MM.1S (cell line): ENCODE data around the gene SHQ1.

Source experiments
- DNase-seq: peaks from one replicate; pipeline ENCODE4 v3.0.0-alpha.2; 2015
- H2AFZ ChIP-seq: fragments of 300-600 bp; sonication (generic); 2 replicates; pipeline ENCODE4 v1.6.0; 2016; ENCODE audit warnings: antibody characterized with exemption, low read length
- H3F3A ChIP-seq: fragments of 300-600 bp; sonication (generic); 2 replicates; pipeline ENCODE4 v1.6.1; 2016; ENCODE audit warnings: mild to moderate bottlenecking, antibody characterized with exemption, low read length, moderate library complexity, mixed read lengths; ENCODE audit not compliant: insufficient read depth
- H3K27ac ChIP-seq: fragments of 300-600 bp; sonication (generic); 2 replicates; pipeline ENCODE4 v1.5.1; 2016; ENCODE audit warnings: mild to moderate bottlenecking, low read length
- H3K27me3 ChIP-seq: fragments of 300-600 bp; sonication (generic); replicated peaks from 2 replicates; pipeline ENCODE4 v1.6.0; 2016; ENCODE audit warnings: low read length; ENCODE audit not compliant: insufficient read depth
- H3K36me3 ChIP-seq: fragments of 300-600 bp; sonication (generic); replicated peaks from 2 replicates; pipeline ENCODE4 v1.6.1; 2016; ENCODE audit warnings: mild to moderate bottlenecking, low read length, mixed read lengths; ENCODE audit not compliant: insufficient read depth
- H3K4me1 ChIP-seq: fragments of 300-600 bp; sonication (generic); 2 replicates; pipeline ENCODE4 v1.6.1; 2016; ENCODE audit warnings: low read length, mixed read lengths
- H3K4me2 ChIP-seq: fragments of 300-600 bp; sonication (generic); 2 replicates; pipeline ENCODE4 v1.6.0; 2016; ENCODE audit warnings: low read depth, low read length
- H3K4me3 ChIP-seq: fragments of 300-600 bp; sonication (generic); 2 replicates; pipeline ENCODE4 v1.5.1; 2016; ENCODE audit warnings: low read length, mixed read lengths
- H3K79me2 ChIP-seq: fragments of 300-600 bp; sonication (generic); 2 replicates; pipeline ENCODE4 v1.6.1; 2016; ENCODE audit warnings: mixed run types, low read length, mixed read lengths
- H3K9ac ChIP-seq: fragments of 300-600 bp; sonication (generic); 2 replicates; pipeline ENCODE4 v1.6.1; 2016; ENCODE audit warnings: low read length, mixed read lengths
- H3K9me2 ChIP-seq: fragments of 300-600 bp; sonication (generic); replicated peaks from 2 replicates; pipeline ENCODE4 v1.6.1; 2016; ENCODE audit warnings: mild to moderate bottlenecking, low read length, mixed read lengths; ENCODE audit not compliant: insufficient read depth
- H3K9me3 ChIP-seq: fragments of 300-600 bp; sonication (generic); replicated peaks from 2 replicates; pipeline ENCODE4 v1.6.1; 2016; ENCODE audit warnings: mild to moderate bottlenecking, low read length, mixed read lengths; ENCODE audit not compliant: insufficient read depth
- H4K20me1 ChIP-seq: fragments of 300-600 bp; sonication (generic); 2 replicates; pipeline ENCODE4 v1.6.1; 2016; ENCODE audit warnings: mild to moderate bottlenecking, low read length, moderate library complexity, mixed read lengths; ENCODE audit not compliant: insufficient read depth
- CTCF ChIP-seq: fragments of 300-600 bp; sonication (generic); IDR thresholded peaks from 2 replicates; pipeline ENCODE4 v1.5.1; 2016; ENCODE audit warnings: antibody characterized with exemption, low read length, mixed read lengths
- EZH2 ChIP-seq: fragments of 300-600 bp; sonication (generic); optimal IDR thresholded peaks from 2 replicates; pipeline ENCODE3; 2017; ENCODE audit warnings: low read depth, mild to moderate bottlenecking, antibody characterized with exemption, low read length, mixed read lengths
- EZH2phosphoT487 ChIP-seq: fragments of 300-600 bp; sonication (generic); IDR thresholded peaks from 2 replicates; pipeline ENCODE4 v1.6.1; 2018; ENCODE audit warnings: antibody characterized with exemption, low read length

Gene SHQ1

GRCh38 chr3:72727726-72728125 is 120.5 kb downstream of the SHQ1 start:
- Histone ChIP-seq H3K4me3 (no peak overlapping the region), H3K4me1 (no peaks in the 10 kb centered on the region), H4K20me1 (no peaks in the 10 kb centered on the region), H3K9me2 (no peaks in the 10 kb centered on the region), H3K27ac (no peak overlapping the region), H3K27me3 (no peaks in the 10 kb centered on the region), H3K4me2 (no peak overlapping the region), H3K9ac (no peak overlapping the region), H3F3A (no peaks in the 10 kb centered on the region), H2AFZ (no peak overlapping the region), H3K9me3 (no peaks in the 10 kb centered on the region), H3K79me2 (no peaks in the 10 kb centered on the region), H3K36me3 (no peaks in the 10 kb centered on the region)
- TF ChIP-seq EZH2 (no peak), EZH2phosphoT487 (no peak), CTCF (no peak)
- DNase-seq, result no peak

- Histone ChIP-seq H3K27me3 (no peaks in the 10 kb centered on the region), H2AFZ (no peak overlapping the region), H3K4me1 (no peaks in the 10 kb centered on the region), H3K36me3 (no peaks in the 10 kb centered on the region), H3K9me2 (no peaks in the 10 kb centered on the region), H3K4me3 (no peak overlapping the region), H3K9ac (no peak overlapping the region), H3K9me3 (no peaks in the 10 kb centered on the region), H3K27ac (no peak overlapping the region), H3F3A (no peaks in the 10 kb centered on the region), H4K20me1 (no peaks in the 10 kb centered on the region), H3K79me2 (no peaks in the 10 kb centered on the region), H3K4me2 (no peak overlapping the region)
- no peak for TF ChIP-seq EZH2
- no peak for TF ChIP-seq CTCF
- no peak for TF ChIP-seq EZH2phosphoT487
- DNase-seq, result no peak
Measured at GRCh38 chr3:72727172-72727571, 121.1 kb downstream of the SHQ1 start.

DNA sequence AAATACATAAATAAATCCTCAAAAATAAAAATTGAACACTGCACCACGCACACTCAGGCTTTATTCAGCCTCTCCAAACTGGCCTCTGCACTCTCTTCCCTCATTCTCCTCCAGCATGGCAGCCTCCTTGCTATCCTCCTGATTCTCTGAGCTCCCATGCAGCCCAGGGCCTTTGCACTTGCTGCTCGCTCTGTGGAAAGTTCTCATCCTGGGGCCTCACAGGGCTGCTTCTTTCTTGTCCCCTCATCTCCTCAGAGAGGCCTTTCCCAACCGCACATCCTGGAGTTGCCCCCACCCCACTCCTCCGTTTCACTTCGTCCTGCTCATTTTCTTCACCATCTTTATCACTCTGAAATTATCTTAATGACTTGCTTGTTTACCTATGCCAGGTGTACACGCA is 123.0 kb downstream of the SHQ1 start:
- H3K36me3 ChIP-seq, result no peaks in the 10 kb centered on the region
- no peaks in the 10 kb centered on the region for H3K4me1 ChIP-seq
- TF ChIP-seq EZH2, result no peak
- TF ChIP-seq CTCF, result no peak
- TF ChIP-seq EZH2phosphoT487, result no peak
- no peaks in the 10 kb centered on the region for H3K27me3 ChIP-seq
- no peak overlapping the region for H3K9ac ChIP-seq
- H4K20me1 ChIP-seq, result no peaks in the 10 kb centered on the region
- H2AFZ ChIP-seq, result no peak overlapping the region
- no peaks in the 10 kb centered on the region for H3K9me2 ChIP-seq
- no peaks in the 10 kb centered on the region for H3K9me3 ChIP-seq
- no peaks in the 10 kb centered on the region for H3F3A ChIP-seq
- no peaks in the 10 kb centered on the region for H3K79me2 ChIP-seq
- no peak for DNase-seq
- no peak overlapping the region for H3K4me3 ChIP-seq
- no peak overlapping the region for H3K4me2 ChIP-seq
- no peak overlapping the region for H3K27ac ChIP-seq

- Histone ChIP-seq H3K4me1 (no peaks in the 10 kb centered on the region), H3K9me2 (no peaks in the 10 kb centered on the region), H3K36me3 (no peaks in the 10 kb centered on the region), H3K9ac (no peak overlapping the region), H2AFZ (no peak overlapping the region), H3K27me3 (no peaks in the 10 kb centered on the region), H3K9me3 (no peaks in the 10 kb centered on the region), H3K27ac (no peak overlapping the region), H4K20me1 (no peaks in the 10 kb centered on the region), H3K4me3 (no peak overlapping the region), H3F3A (no peaks in the 10 kb centered on the region), H3K79me2 (no peaks in the 10 kb centered on the region), H3K4me2 (no peak overlapping the region)
- DNase-seq, result no peak
- TF ChIP-seq CTCF (no peak), EZH2phosphoT487 (no peak)
Measured at GRCh38 chr3:72724070-72724469, 124.2 kb downstream of the SHQ1 start.
